Testis (tissue), 3 donors: ENCODE measurements around the gene ARHGEF38. TPM values are rescaled to one million over a fixed set of nuclear protein-coding genes. Genes with fewer than 3 reads are reported as not detected.

Source experiments
- DNase-seq: peaks from one replicate; pipeline ENCODE4 v3.0.0-alpha.2; 2019
- H3K27ac ChIP-seq, 2 donors: fragments of 200-600 bp; sonication (generic); one replicate each; pipeline ENCODE4 v1.5.1; 2019
- H3K27me3 ChIP-seq: fragments of 200-600 bp; sonication (generic); one replicate; pipeline ENCODE4 v1.5.1; 2019
- H3K36me3 ChIP-seq: fragments of 200-600 bp; sonication (generic); one replicate; pipeline ENCODE4 v1.5.1; 2017; ENCODE audit warnings: low read depth; ENCODE audit errors: missing control alignments
- H3K4me1 ChIP-seq: fragments of 200-600 bp; sonication (generic); one replicate; pipeline ENCODE4 v1.5.1; 2019
- H3K4me3 ChIP-seq, 2 donors: fragments of 200-600 bp; sonication (generic); one replicate each; pipeline ENCODE4 v1.5.1; 2017 to 2019
- H3K9me3 ChIP-seq: fragments of 200-600 bp; sonication (generic); one replicate; pipeline ENCODE4 v1.5.1; 2017
- CTCF ChIP-seq, 3 experiments: fragments of 450-650 bp in 2 of 3; fragments of 200-600 bp in 1 of 3; sonication (generic) in 1 of 3; IDR thresholded peaks; one replicate each; pipeline ENCODE4 v1.5.1; 2016 to 2019; ENCODE audit warnings: antibody characterized with exemption in 3 of 3, mild to moderate bottlenecking in 2 of 3, moderate library complexity in 1 of 3
- POLR2A ChIP-seq: fragments of 450-650 bp; IDR thresholded peaks from one replicate; pipeline ENCODE4 v1.6.1; 2017; ENCODE audit warnings: antibody characterized with exemption, mild to moderate bottlenecking, moderate library complexity
- WGBS, 2 donors: methylation state at CpG; one replicate each; pipeline ENCODE4 v1.1.5; 2018; 5-methylcytosine and 5-hydroxymethylcytosine counted together
- intact Hi-C: fragments of 100-400 bp; cut with DNase I; formaldehyde crosslinking; loops from one replicate; pipeline ENCODE4 v1.15.1; 2023; ENCODE audit warnings: low total_unique reads
- polyA plus RNA-seq: library from polyadenylated mRNA; stranded (reverse); fragments of 350-450 nt; fragmentation: Illumina TruSeq; extraction: RNeasy Lipid Tissue Mini Kit (QIAGEN cat#74804); gene quantifications from one replicate; pipeline ENCODE4 v1.2.3, GENCODE V29; 2014; ENCODE audit warnings: low read depth, low replicate concordance; ENCODE audit not compliant: insufficient read depth
- total RNA-seq, 2 donors: library from RNA; depleted of rRNA; stranded (reverse); fragments of >200 nt; gene quantifications; one replicate each; pipeline ENCODE4 v1.2.3, GENCODE V29; 2016

ARHGEF38 gene
- total and polyA plus RNA-seq, 3 donors from 2014 or later: 0.08 to 2.2 (median 0.86) TPM

DNA sequence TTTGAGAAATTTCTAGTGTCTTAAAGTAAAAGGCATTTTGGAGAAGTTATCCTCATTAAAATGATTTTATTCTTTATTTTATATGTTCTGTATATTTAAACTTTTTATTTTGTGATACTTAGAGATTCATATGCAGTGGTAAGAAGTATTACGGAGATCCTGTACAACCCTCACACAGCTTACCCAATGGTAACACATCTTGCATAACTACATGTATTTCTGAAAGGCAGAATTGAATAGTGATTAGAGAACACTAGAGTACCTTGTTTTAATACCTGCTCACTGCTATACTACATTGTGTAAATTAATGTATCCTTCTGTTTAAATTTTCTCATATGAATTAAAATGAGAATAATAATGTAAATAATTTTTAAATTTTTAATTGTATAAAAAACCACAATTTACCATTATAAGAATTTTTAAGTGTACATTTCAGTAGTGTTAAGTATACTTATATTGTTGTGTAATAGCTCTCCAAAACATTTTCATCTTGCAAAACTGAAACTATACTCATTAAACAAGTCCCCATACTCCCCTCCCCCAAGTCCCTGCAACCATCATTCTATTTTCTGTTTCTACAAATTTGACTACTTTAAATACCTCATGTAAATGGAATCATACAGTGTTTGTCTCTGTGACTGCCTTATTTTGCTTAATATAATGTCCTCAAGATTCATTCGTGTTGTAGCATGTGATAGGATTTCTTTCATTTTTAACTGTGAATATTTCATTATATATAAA lies 110.7 kb downstream of the ARHGEF38 start:
- no peaks in the 10 kb centered on the region for H3K9me3 ChIP-seq
- no peak overlapping the region for H3K4me3 ChIP-seq
- H3K27me3 ChIP-seq: no peaks in the 10 kb centered on the region
- no peaks in the 10 kb centered on the region for H3K4me1 ChIP-seq
- WGBS, 2 donors: 73 to 87% methylated on average over 2 of the region's 2 CpGs
- no peak for DNase-seq
- intact Hi-C loops: no loop called here
- H3K36me3 ChIP-seq: no peaks in the 10 kb centered on the region
- TF ChIP-seq CTCF (IDR thresholded peaks at IDR 0.05) (no peak), POLR2A (no peak)
- H3K27ac ChIP-seq: no peak overlapping the region

- WGBS, 2 donors: 57 to 62% methylated on average over 5 of the region's 5 CpGs
- DNase-seq: no peak
- Histone ChIP-seq H3K9me3 (no peaks in the 10 kb centered on the region), H3K27ac (no peak overlapping the region), H3K4me3 (no peak overlapping the region), H3K4me1 (no peaks in the 10 kb centered on the region), H3K27me3 (no peaks in the 10 kb centered on the region), H3K36me3 (no peaks in the 10 kb centered on the region)
- intact Hi-C loops: no loop called here
- TF ChIP-seq CTCF (IDR thresholded peaks at IDR 0.05) (no peak), POLR2A (no peak)
These were observed 114.3 kb downstream of the ARHGEF38 start for GRCh38 chr4:105666693-105667092.

- intact Hi-C loops: no loop called here
- no peak overlapping the region for H3K4me3 ChIP-seq
- H3K27ac ChIP-seq: no peak overlapping the region
- no peaks in the 10 kb centered on the region for H3K4me1 ChIP-seq
- H3K9me3 ChIP-seq: no peaks in the 10 kb centered on the region
- no peaks in the 10 kb centered on the region for H3K27me3 ChIP-seq
- no peak for DNase-seq
- no peaks in the 10 kb centered on the region for H3K36me3 ChIP-seq
- TF ChIP-seq CTCF (IDR thresholded peaks at IDR 0.05) (no peak), POLR2A (no peak)
These were observed 118.3 kb downstream of the ARHGEF38 start for GRCh38 chr4:105670684-105671083.

- no peaks in the 10 kb centered on the region for H3K27me3 ChIP-seq
- DNase-seq: no peak
- no peak overlapping the region for H3K27ac ChIP-seq
- intact Hi-C loops: no loop called here
- no peaks in the 10 kb centered on the region for H3K4me1 ChIP-seq
- H3K36me3 ChIP-seq: no peaks in the 10 kb centered on the region
- no peaks in the 10 kb centered on the region for H3K9me3 ChIP-seq
- WGBS, 2 donors: 81 to 82% methylated on average over 2 of the region's 2 CpGs
- H3K4me3 ChIP-seq: no peak overlapping the region
- no peak for TF ChIP-seq POLR2A
- no peak for TF ChIP-seq CTCF (IDR thresholded peaks at IDR 0.05)
These were observed 118.9 kb downstream of the ARHGEF38 start for GRCh38 chr4:105671301-105671700.

GRCh38 chr4:105674011-105674410 lies 121.6 kb downstream of the ARHGEF38 start:
- no peak for DNase-seq
- no peaks in the 10 kb centered on the region for H3K27me3 ChIP-seq
- H3K36me3 ChIP-seq: no peaks in the 10 kb centered on the region
- intact Hi-C loops: no loop called here
- H3K9me3 ChIP-seq: no peaks in the 10 kb centered on the region
- WGBS, 2 donors: 93 to 100% methylated on average over 1 of the region's 1 CpG
- no peak overlapping the region for H3K4me3 ChIP-seq
- H3K4me1 ChIP-seq: no peaks in the 10 kb centered on the region
- no peak overlapping the region for H3K27ac ChIP-seq
- no peak for TF ChIP-seq POLR2A
- TF ChIP-seq CTCF (IDR thresholded peaks at IDR 0.05): no peak
